NCI-H510A (cell line): ENCODE results near the gene PML.
"Not testable (repeated sequence)": the region's sequence is repeated elsewhere in the genome, so short reads cannot be mapped to it uniquely, and the experiment has no call there.

Experiments
- DNase-seq: peaks from one replicate; lab custom pipeline; 2025; lab: John Stamatoyannopoulos, UW

PML gene

GRCh38 chr15:74060251-74060650 is 65.7 kb downstream of the PML start:
- no peak for DNase-seq

- no peak for DNase-seq
Measured at GRCh38 chr15:74062236-74062635, 67.7 kb downstream of the PML start.

DNA sequence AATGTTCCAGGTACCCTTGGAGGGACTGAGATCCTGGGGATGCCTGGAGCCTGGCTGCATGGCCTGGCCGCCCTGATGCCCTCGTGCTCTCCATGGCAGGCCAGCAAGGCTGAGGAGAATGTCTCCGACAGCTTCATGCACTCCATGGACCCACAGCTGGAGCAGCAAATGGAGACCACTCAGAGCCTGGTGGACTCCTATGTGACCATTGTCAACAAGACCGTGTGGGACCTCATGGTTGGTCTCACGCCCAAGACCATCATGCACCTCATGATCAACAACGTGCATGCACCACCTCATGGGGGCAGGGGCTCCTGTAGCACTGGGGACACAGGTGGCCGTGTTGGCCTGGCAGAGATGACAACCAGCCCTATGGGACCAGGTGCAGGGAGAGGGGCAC is 68.2 kb downstream of the PML start:
- no peak for DNase-seq

GRCh38 chr15:74063425-74064146 is 69.1 kb downstream of the PML start:
- DNase-seq = not testable (repeated sequence)

DNA sequence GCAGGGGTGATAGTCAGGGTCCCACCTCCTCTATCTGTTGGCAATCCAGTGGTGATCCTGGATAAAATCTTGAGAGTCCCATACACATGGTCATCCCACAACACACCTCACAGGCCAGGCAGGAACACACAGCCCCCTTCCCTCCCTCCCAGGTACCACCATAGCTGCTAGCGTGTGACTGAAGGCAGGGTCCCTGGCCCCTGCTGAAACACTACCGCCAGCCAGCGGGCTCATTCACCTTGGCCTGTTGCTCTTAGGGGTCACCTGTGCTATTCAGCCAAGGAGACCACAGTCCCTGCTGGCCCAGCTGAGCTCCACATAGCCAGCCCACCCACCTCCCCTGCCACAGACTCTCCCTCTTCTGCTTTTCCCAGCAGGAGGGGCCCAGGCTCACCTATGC is 69.7 kb downstream of the PML start:
- DNase-seq = not testable (repeated sequence)

DNA sequence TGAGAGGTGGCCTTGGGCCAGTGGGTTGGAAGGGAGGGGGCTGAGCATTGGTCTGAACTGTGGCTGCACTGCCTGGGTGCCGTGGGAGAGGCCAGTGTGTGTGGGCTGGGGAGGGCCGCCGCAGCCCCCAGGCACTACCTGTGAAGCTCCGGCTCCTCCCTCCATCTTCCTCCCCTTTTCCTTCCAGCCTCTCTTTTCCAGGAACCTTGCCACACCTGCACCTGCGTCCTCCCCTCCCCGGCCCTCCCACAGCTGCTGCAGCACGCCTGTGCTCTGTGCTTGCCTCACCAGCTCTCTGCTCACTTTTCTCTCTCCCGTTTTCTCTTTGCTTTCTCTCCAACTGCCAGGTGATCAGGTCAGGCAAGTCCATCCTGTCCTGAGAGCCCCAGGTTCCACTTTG is 70.3 kb downstream of the PML start:
- not testable (repeated sequence) for DNase-seq

DNA sequence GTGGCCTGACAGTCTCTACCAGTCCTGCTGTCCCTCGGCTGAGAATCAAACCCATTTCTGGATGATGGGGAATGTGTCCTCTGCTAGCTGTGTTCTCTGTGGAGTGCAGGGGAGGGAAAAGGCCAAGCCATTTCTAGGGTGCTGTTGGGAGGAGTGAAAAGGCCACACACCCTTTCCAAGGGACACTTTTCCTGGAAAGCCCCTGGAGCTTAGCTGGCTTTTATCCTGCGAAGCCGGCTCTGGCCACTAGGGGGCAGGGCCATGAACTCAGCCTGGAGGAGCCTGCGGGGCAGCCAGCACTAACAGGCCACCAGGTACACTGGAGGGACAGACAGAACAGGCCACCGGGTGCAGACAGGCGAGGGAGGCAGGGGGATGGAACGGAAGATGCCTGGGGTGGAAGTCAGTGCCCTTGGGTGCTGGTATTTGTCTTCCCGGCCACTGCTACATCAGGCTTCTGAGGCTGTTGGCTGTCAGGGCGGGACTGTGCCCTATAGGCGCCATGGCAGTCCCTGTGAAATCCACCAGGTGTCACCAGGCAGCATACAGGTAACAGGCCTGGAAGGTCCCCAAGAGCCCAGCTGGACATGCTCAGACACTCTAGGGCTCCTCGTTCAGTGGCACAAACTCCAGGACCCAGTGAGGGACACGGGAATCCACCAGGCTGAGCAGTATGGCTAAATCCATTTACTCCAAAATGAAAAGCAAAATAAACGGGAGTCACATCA is 71.3 kb downstream of the PML start:
- not testable (repeated sequence) for DNase-seq

GRCh38 chr15:74071645-74072044 is 77.1 kb downstream of the PML start:
- not testable (repeated sequence) for DNase-seq

DNA sequence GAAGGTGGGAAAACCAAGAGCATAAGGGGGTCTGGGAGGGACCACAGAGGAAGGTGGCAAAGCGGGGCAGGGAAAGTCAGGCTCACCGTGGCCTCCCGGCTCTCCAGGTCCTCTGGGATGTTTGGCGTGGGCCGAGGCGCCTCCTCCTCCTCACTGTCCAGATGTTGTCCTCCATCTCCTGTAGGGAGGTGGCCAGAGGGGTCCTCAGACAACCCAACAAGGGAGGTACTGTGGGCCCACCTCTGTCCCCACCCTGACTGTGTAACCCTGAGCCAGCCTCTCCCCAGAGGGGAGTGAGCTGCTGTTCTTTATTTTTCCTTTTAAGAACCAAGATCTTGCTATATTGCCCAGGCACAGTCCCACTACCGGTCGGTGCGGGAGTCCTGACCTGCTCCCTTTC is 77.6 kb downstream of the PML start:
- DNase-seq = not testable (repeated sequence)

GRCh38 chr15:74072614-74073337 is 78.3 kb downstream of the PML start:
- DNase-seq = not testable (repeated sequence)

- not testable (repeated sequence) for DNase-seq
Measured at GRCh38 chr15:74075781-74076180, 81.3 kb downstream of the PML start.

DNA sequence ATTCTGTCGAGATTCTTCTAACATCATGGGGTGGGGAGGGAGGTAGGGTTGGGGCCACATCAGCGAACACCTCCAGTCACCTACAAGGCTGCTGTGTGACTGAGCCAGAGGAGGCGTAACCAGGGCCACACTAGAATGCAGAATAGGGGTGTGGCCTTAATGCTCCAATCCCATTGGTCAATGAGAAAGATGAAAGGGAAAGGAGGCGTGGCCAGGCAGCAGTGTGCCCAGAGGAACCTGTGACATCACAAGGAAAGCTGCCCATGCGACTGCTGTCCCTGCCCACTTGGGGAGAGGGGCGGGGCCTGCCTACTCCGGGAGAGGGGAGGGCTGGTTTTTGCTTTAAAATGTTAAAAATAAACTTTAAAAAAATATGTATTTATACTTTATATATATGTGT is 87.9 kb downstream of the PML start, which contains the start of gene GOLGA6A:
GOLGA6A (minus strand) TSS at position 101 of the 400 bp plus-strand sequence; CDS start at position 60, 41 bp downstream.
- DNase-seq = not testable (repeated sequence)

DNA sequence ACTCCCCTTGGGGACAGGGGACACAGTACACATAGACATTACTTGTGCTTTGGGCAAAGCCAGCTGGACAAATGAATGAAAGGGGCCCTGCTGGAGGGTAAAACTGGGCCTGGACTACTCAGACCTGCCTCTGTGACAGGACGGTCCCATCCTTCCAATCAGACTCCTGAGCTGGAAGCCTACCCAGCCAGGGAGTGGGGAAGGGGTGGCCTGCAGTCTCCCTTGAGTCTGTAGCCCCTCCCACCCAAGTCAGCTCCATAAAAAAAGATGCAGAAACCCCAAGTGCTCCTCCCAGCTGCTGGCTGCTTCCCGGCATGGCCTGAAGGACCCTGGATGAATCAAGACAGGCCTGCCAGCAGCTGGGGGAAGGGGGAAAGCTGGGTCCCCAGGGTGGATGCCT is 100.1 kb downstream of the PML start:
- not testable (repeated sequence) for DNase-seq

GRCh38 chr15:74095610-74096009 is 101.1 kb downstream of the PML start:
- DNase-seq = not testable (repeated sequence)

GRCh38 chr15:74096753-74097474 is 102.4 kb downstream of the PML start:
- not testable (repeated sequence) for DNase-seq
